GM12865 (cell line): ENCODE results near the gene RNPC3.
A peak's percentile ranks its signal among the peaks of the same experiment; 100 is the strongest.

ENCODE experiments used
- DNase-seq: peaks from one replicate; pipeline ENCODE4 v3.0.0; 2010; ENCODE audit warnings: low read depth
- H3K4me3 ChIP-seq: 2 replicates; pipeline ENCODE4 v1.5.1; 2011; ENCODE audit warnings: mild to moderate bottlenecking, low read depth, low read length, control low read depth
- TF ChIP-seq, protein P1 (sequence below): IDR thresholded peaks from 2 replicates; pipeline ENCODE4 v1.5.1; 2011; ENCODE audit warnings: low read length, control low read depth, low read depth, inconsistent platforms; ENCODE audit not compliant: insufficient read depth; ENCODE audit errors: missing control alignments

Gene RNPC3

DNA sequence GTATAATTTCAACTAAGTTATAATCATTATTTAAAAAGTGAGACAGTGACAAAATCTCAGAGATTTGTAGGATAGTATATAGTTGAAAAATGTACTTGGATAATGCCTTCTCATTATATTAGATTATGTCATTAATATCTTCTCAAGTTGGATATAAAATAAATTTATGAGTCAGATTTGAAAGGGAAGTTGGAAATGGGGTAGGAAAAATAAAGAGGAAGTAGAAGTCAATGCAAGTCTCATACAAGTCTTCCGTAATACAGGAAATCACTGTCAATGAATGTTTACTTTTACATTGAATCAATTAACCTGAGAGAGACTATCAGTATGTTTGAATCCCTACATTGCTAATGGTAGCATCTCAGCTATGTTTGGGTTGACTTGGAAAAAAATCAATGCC, 16.2 kb upstream of the RNPC3 start:
- DNase-seq: no peak
- no peak overlapping the region for H3K4me3 ChIP-seq
- TF ChIP-seq, protein P1, sequence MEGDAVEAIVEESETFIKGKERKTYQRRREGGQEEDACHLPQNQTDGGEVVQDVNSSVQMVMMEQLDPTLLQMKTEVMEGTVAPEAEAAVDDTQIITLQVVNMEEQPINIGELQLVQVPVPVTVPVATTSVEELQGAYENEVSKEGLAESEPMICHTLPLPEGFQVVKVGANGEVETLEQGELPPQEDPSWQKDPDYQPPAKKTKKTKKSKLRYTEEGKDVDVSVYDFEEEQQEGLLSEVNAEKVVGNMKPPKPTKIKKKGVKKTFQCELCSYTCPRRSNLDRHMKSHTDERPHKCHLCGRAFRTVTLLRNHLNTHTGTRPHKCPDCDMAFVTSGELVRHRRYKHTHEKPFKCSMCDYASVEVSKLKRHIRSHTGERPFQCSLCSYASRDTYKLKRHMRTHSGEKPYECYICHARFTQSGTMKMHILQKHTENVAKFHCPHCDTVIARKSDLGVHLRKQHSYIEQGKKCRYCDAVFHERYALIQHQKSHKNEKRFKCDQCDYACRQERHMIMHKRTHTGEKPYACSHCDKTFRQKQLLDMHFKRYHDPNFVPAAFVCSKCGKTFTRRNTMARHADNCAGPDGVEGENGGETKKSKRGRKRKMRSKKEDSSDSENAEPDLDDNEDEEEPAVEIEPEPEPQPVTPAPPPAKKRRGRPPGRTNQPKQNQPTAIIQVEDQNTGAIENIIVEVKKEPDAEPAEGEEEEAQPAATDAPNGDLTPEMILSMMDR: no peak

DNA sequence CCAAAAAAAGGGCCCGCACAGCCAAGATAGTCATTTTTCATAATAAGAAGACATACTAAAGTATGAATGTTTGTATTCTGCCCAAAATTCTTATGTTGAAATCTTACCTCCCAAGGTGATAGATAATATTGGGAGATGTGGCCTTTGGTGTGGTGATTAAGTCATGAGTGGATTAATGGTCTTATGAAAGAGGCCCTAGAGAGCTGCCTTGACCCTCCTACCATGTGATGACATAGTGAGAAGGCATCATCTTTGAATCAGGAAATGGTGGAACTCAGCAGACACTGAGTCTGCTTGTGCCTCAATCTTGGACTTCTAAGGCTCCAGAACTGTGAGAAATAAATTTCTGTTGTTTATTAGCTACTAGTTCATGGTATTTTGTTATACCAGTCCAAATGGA, 11.8 kb upstream of the RNPC3 start:
- H3K4me3 ChIP-seq: no peak overlapping the region
- TF ChIP-seq, protein P1: no peak
- DNase-seq: no peak

DNA sequence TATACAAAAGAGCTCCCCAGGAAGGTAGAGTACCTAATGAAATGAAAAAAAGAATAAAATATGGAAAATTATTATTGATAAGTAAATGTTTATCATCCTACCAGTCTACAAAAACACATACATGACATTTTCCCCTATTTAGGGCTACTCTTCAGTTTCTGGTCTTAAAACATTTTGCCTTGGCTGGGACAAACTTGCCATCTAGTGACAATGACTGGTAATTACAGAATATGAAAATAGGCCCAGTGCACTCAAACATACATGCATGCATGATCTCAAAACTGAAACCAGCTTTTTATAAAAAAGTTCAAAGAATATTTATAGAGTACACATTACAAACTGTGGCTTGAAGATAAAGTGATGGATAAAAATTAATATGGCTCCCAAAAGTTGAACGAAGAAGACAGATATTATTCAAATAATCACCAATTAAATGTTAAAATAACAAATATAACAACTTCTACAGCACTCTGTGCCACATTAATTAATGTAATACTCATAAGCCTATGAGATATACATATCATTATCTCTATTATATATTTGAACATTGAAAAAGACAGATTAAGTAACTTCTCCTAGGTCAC, 10.5 kb upstream of the RNPC3 start:
- DNase-seq: peak; percentile 71
- no peak overlapping the region for H3K4me3 ChIP-seq
- TF ChIP-seq, protein P1: peak; percentile 49

DNA sequence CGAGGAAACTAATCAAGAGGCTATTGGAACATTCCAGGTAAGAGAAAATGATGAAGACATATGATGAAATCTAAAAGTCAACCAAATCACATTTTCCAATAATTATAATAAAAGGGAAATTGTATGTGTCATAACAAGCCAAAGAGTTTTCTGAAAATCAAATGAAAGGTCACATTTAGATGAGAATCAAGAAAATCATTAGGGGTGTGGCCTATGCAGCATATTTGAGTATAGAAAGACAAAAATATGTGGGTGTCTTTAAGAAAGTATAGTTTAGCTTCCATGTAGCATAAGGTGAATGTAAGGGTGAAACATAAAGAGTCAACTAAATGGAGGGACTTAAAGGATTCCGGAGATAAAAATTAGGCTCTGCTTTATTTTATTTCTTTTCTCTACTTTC, 9.2 kb upstream of the RNPC3 start:
- DNase-seq: no peak
- TF ChIP-seq, protein P1: no peak

DNA sequence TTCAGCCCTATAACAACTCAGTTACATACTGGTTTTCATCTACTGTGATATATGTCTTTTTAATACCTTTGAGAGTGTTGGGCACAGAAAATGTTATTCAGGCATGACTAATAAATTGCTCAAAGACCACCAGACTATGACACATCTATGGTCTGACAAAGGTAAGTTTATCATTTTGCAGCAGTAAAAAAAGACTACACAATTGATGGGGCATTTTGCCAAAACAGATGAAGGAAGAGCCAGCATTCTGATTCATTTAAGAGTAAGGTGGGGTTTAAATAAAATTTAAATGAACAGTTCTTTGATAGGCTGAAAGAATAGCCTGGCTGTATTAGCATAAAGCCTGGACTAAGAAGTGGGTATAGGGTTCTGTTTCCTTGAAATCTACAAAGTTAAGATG, 8.8 kb upstream of the RNPC3 start:
- no peak for DNase-seq
- H3K4me3 ChIP-seq: no peak overlapping the region
- TF ChIP-seq, protein P1: no peak

More for the DNA sequence above, 9.2 kb upstream of the RNPC3 start:
- no peak overlapping the region for H3K4me3 ChIP-seq

DNA sequence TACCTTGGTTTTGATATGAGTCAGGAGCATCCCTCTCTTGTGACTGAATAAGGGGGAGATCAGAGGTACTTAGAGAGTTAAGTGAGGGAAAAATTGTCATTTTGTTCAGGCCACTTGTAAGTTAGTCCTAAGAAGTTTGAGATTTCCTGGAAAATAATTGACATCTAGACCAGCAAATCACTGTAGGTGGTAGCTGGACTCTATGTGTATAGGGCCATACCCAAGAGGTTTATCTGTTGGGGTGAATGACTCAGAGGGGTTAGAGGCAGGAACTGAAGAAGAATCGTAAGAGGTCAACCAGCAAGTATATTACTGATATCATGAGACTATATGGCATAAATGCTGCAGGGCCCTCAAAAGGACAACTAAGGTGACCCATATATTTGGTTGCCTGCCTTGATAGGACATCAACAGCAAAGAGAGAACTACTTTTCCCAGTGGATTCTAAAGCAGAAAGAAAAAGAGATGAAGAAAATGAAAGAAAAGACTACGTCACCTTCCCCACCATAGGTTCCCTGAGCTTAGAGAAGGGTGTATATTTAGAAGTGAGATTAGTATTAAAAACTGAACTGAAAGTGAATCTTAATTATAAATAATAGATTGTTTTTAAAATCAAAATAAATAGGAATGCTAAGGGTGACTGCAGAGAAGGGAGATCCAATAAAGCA, 8.0 kb upstream of the RNPC3 start:
- peak; percentile 60 for DNase-seq
- TF ChIP-seq, protein P1: no peak
- H3K4me3 ChIP-seq: peak overlapping the region; percentile 55

DNA sequence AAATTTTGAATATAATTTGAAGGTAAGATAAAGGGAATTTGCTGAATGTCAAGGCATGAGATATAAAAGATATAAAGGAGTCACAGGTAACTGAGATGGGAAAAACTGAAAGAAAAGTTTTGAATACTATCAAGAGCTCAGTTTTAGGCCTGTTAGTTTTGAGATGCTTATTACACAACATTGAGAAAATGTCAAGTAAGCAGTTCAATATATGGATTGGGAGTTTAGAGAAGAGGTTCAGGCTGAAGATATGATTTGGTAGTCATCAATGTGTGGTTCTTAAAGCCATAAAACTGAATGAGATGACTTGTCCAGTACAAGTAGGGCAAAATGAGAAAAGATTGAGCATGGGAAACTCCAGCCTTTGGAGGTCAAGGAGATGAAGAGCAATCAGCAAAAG, 4.7 kb upstream of the RNPC3 start:
- TF ChIP-seq, protein P1: no peak

More for the DNA sequence above, 4.7 kb upstream of the RNPC3 start:
- H3K4me3 ChIP-seq: no peak overlapping the region
- no peak for DNase-seq
